ENCODE measurements around the gene CGB1. TPM values are rescaled to one million over a fixed set of nuclear protein-coding genes. Genes with fewer than 3 reads are reported as not detected.

Gene CGB1
- total and polyA plus RNA-seq, 9 of the 15 experiments (the other 6 are each of a cell fraction or from before 2014, with no cell fraction given): not detected

GRCh38 chr19:49084206-49085019 is 47.7 kb upstream of the CGB1 start (continued):
- no peak for TF ChIP-seq IFI16 (CRISPR knock-in tag; IDR thresholded peaks at IDR 0.05)
- TF ChIP-seq E2F3 (CRISPR knock-in tag; IDR thresholded peaks at IDR 0.05): peak; percentile 29; the same call in 1 of the 2 replicates
- TF ChIP-seq, protein P1, sequence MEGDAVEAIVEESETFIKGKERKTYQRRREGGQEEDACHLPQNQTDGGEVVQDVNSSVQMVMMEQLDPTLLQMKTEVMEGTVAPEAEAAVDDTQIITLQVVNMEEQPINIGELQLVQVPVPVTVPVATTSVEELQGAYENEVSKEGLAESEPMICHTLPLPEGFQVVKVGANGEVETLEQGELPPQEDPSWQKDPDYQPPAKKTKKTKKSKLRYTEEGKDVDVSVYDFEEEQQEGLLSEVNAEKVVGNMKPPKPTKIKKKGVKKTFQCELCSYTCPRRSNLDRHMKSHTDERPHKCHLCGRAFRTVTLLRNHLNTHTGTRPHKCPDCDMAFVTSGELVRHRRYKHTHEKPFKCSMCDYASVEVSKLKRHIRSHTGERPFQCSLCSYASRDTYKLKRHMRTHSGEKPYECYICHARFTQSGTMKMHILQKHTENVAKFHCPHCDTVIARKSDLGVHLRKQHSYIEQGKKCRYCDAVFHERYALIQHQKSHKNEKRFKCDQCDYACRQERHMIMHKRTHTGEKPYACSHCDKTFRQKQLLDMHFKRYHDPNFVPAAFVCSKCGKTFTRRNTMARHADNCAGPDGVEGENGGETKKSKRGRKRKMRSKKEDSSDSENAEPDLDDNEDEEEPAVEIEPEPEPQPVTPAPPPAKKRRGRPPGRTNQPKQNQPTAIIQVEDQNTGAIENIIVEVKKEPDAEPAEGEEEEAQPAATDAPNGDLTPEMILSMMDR (IDR thresholded peaks at IDR 0.05 in 2 of 3, conservative IDR thresholded peaks at IDR 0.05 in 1 of 3; ENCODE audit: insufficient read depth in 2 of 3, low read depth in 1 of 3, low read length in 3 of 3): no peak

DNA sequence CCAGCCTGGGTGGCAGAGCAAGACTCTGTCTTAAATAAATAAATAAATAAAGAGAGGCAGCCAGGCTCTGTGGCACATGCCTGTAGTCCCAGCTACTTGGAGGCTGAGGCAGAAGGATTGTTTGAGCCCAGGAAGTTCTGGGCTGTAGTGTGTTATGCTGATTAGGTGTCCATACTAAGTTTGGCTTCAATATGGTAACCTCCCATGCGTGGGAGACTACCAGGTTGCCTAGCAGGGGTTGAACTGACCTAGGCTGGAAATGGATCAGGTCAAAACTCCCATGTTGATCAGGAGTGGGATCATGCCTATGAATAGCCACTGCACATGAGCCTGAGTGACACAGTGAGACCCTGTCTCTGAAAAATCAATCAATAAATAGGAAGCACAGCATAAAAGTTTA is 44.6 kb upstream of the CGB1 start:
- DNase-seq (ENCODE audit: extremely low read depth in 1 of 4, low spot score in 3 of 4) (peak in 1 of 4 experiments; percentile 45), ATAC-seq (no peak), FAIRE-seq (peak; percentile 69)
- H3K9ac ChIP-seq (ENCODE audit: insufficient read depth in 1 of 2, low read depth in 2 of 2, low read length in 2 of 2): no peak overlapping the region
- no peaks in the 10 kb centered on the region for H3K9me1 ChIP-seq (ENCODE audit: control insufficient read depth, insufficient read depth, low read length)
- CTCF ChIA-PET (ENCODE audit: low intra/inter-chr PET ratio): no interaction called here
- peaks cover 5% of the 10 kb centered on the region for H4K20me1 ChIP-seq (replicated peaks; ENCODE audit: control insufficient read depth, insufficient read depth, low read length)
- no peak overlapping the region for H3K4me3 ChIP-seq
- TF ChIP-seq ARID1B (IDR thresholded peaks at IDR 0.05) (peak; percentile 30; the same call in 1 of the 2 replicates), CBFA2T2 (conservative IDR thresholded peaks at IDR 0.05) (0 out of 2 replicates have a peak, but pooled peaks have one; percentile 35), CEBPB (tag; IDR thresholded peaks at IDR 0.05) (0 out of 2 replicates have a peak, but pooled peaks have one; percentile 34), NCOA1 (IDR thresholded peaks at IDR 0.05; ENCODE audit: low read depth) (no peak), CBFA2T3 (IDR thresholded peaks at IDR 0.05) (peak; percentile 62), EGR1 (conservative IDR thresholded peaks at IDR 0.05) (0 out of 2 replicates have a peak, but pooled peaks have one; percentile 23), TSC22D4 (tag; IDR thresholded peaks at IDR 0.05) (no peak), SRSF3 (IDR thresholded peaks at IDR 0.05; ENCODE audit: insufficient read depth, low read length) (no peak), PRDM10 (IDR thresholded peaks at IDR 0.05; ENCODE audit: partially characterized antibody) (peak; percentile 33), ZNF324 (CRISPR knock-in tag; IDR thresholded peaks at IDR 0.05) (peak; percentile 41; the same call in 1 of the 2 replicates)
- TF ChIP-seq, protein P2, sequence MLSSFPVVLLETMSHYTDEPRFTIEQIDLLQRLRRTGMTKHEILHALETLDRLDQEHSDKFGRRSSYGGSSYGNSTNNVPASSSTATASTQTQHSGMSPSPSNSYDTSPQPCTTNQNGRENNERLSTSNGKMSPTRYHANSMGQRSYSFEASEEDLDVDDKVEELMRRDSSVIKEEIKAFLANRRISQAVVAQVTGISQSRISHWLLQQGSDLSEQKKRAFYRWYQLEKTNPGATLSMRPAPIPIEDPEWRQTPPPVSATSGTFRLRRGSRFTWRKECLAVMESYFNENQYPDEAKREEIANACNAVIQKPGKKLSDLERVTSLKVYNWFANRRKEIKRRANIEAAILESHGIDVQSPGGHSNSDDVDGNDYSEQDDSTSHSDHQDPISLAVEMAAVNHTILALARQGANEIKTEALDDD (IDR thresholded peaks at IDR 0.05): peak; percentile 77; the same call in 1 of the 2 replicates
- H3K4me1 ChIP-seq (replicated peaks in 1 of 2; ENCODE audit: control insufficient read depth in 2 of 2, insufficient read depth in 2 of 2, low read length in 2 of 2): peaks cover 5 to 23% of the 10 kb centered on the region in 2 experiments; a peak in 4 of 5 replicates
- H3K36me3 ChIP-seq (ENCODE audit: control insufficient read depth, insufficient read depth, low read length): peaks cover 1% of the 10 kb centered on the region; the same call in 2 of the 3 replicates
- no peak overlapping the region for H3K4me2 ChIP-seq (ENCODE audit: insufficient read depth, low read length)
- POLR2A ChIA-PET: interaction anchor here (0.5 to 0.9 kb wide), 2 partner anchors 9 to 14 kb away, joined by 3 read pairs; no protein-coding TSS in a partner anchor
- H2AFZ ChIP-seq (ENCODE audit: low read depth, low read length): peak overlapping the region; percentile 64; the same call in 1 of the 2 replicates
- H3K27me3 ChIP-seq (ENCODE audit: control insufficient read depth in 2 of 2, insufficient read depth in 2 of 2, low read length in 2 of 2): no peaks in the 10 kb centered on the region
- peaks cover 15% of the 10 kb centered on the region for H3K79me2 ChIP-seq (ENCODE audit: control insufficient read depth, insufficient read depth, low read length)
- intact Hi-C loops (cut with micrococcal nuclease) (no loop called here), in situ Hi-C loops (cut with MboI) (no loop called here)
- BruUV-seq (replicated peaks): no TSS peak
- WGBS (ENCODE audit: insufficient coverage, low coverage, missing lambda C conversion rate): 26% methylated on average over 1 of the region's 1 CpG
- no peaks in the 10 kb centered on the region for H3K9me3 ChIP-seq (replicated peaks; ENCODE audit: control insufficient read depth, insufficient read depth, low read depth, low read length)
- no peak overlapping the region for H3K27ac ChIP-seq (ENCODE audit: extremely low read depth, low read depth, low read length)

Data from K562 (cell line).